HL-60 (cell line): ENCODE data around the gene FES.

ENCODE experiments used
- DNase-seq, 2 experiments: peaks; one replicate each; pipeline ENCODE4 v3.0.0-alpha.2; 2010 to 2020; ENCODE audit warnings: low read depth in 1 of 2, low spot score in 1 of 2
- H3K27ac ChIP-seq: fragments of 250-450 bp; sonication (Bioruptor Pico); replicated peaks from 2 replicates; pipeline ENCODE4 v1.5.1; 2020; ENCODE audit warnings: mild to moderate bottlenecking, moderate library complexity
- H3K27me3 ChIP-seq: fragments of 250-450 bp; sonication (Bioruptor Pico); 2 replicates; pipeline ENCODE4 v1.5.1; 2021; ENCODE audit warnings: mild to moderate bottlenecking, moderate library complexity; ENCODE audit not compliant: insufficient read depth, poor library complexity, severe bottlenecking
- H3K4me3 ChIP-seq: replicated peaks from 2 replicates; pipeline ENCODE4 v1.5.1; 2011; ENCODE audit warnings: mild to moderate bottlenecking, control low read depth, low read length; ENCODE audit not compliant: insufficient read depth
- CTCF ChIP-seq: IDR thresholded peaks from one replicate; pipeline ENCODE4 v1.5.1; 2011; ENCODE audit warnings: low read length, control low read depth, inconsistent platforms; ENCODE audit not compliant: insufficient read depth
- GABPA ChIP-seq: IDR thresholded peaks from 2 replicates; pipeline ENCODE4 v1.6.1; 2012; ENCODE audit warnings: low read depth
- POLR2AphosphoS5 ChIP-seq: IDR thresholded peaks from 2 replicates; pipeline ENCODE4 v1.6.1; 2012; ENCODE audit warnings: low read depth
- REST ChIP-seq: IDR thresholded peaks from 2 replicates; pipeline ENCODE4 v1.6.1; 2012; ENCODE audit warnings: low read depth; ENCODE audit not compliant: insufficient replicate concordance
- SPI1 ChIP-seq: IDR thresholded peaks from 2 replicates; pipeline ENCODE4 v1.6.1; 2012; ENCODE audit warnings: low read depth, mild to moderate bottlenecking, borderline replicate concordance

Gene FES

GRCh38 chr15:90859234-90860131 lies 24.8 kb upstream of the FES start:
- TF ChIP-seq CTCF (no peak), SPI1 (peak; percentile 45; the same call in 1 of the 2 replicates), REST (no peak), POLR2AphosphoS5 (no peak), GABPA (no peak)
- Histone ChIP-seq H3K27ac (peak overlapping the region; percentile 50), H3K4me3 (no peak overlapping the region), H3K27me3 (no peaks in the 10 kb centered on the region)
- DNase-seq = peak in 1 of 2 experiments; percentile 34

GRCh38 chr15:90860450-90860849 lies 23.9 kb upstream of the FES start:
- peak overlapping the region; percentile 50 for H3K27ac ChIP-seq
- no peak overlapping the region for H3K4me3 ChIP-seq
- TF ChIP-seq REST = no peak
- TF ChIP-seq GABPA = no peak
- TF ChIP-seq SPI1 = no peak
- TF ChIP-seq CTCF = no peak
- TF ChIP-seq POLR2AphosphoS5 = no peak
- no peak for DNase-seq
- no peaks in the 10 kb centered on the region for H3K27me3 ChIP-seq

- TF ChIP-seq REST (no peak), POLR2AphosphoS5 (no peak), SPI1 (no peak), GABPA (no peak), CTCF (no peak)
- H3K27ac ChIP-seq = peak overlapping the region; percentile 50
Measured at GRCh38 chr15:90860942-90861675, 23.2 kb upstream of the FES start.

More at GRCh38 chr15:90860942-90861675, 23.2 kb upstream of the FES start:
- H3K4me3 ChIP-seq = no peak overlapping the region
- H3K27me3 ChIP-seq = no peaks in the 10 kb centered on the region
- DNase-seq = peak in 1 of 2 experiments; percentile 37
